GM19455 (cell line): ENCODE data around the gene CBX7.
A peak's percentile ranks its signal among the peaks of the same experiment; 100 is the strongest.
"Not testable (repeated sequence)": the region's sequence is repeated elsewhere in the genome, so short reads cannot be mapped to it uniquely, and the experiment has no call there.

Source experiments
- ATAC-seq: cut with Tn5 transposase; IDR thresholded peaks from one replicate; pipeline ENCODE4 v1.9.1; 2021; ENCODE audit not compliant: unreplicated experiment

The CBX7 gene

GRCh38 chr22:39174498-39175352 is 22.2 kb upstream of the CBX7 start:
- ATAC-seq: no peak

- no peak for ATAC-seq
Observed at GRCh38 chr22:39173787-39174497, 21.5 kb upstream of the CBX7 start.

- ATAC-seq: no peak
Observed at GRCh38 chr22:39173050-39173706, 20.7 kb upstream of the CBX7 start.

DNA sequence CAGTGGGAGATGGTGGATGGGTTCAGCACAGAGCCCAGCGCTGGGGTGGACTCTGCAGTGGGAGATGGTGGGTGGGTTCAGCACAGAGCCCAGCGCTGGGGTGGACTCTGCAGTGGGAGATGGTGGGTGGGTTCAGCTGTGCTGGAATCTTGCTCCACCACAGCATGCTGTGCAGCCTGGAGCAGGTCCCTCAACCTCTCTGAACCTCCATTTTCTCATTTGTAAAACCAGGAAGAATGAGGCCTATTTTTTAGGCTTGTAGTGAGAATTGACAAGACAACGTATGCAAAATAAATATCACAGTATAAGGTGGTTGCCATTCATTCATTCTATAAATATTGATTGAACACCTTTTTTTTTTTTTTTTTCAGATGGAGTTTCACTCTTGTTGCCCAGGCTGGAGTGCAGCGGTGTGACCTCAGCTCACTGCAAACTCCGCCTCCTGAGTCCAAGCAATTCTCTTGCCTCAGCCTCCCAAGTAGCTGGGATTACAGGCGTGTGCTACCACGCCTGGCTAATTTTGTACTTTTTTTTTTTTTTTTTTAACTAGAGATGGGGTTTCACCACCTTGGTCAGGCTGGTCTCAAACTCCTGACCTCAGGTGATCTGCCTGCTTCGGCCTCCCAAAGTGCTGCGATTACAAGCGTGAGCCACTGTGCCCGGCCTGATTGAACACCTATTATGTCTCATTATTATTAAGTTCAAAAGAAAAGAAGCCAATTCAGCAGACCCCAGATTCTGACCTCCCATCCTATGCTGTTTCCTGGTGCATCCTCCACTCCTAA is 20.0 kb upstream of the CBX7 start:
- not testable (repeated sequence) for ATAC-seq

- ATAC-seq: no peak
Observed at GRCh38 chr22:39171623-39172264, 19.3 kb upstream of the CBX7 start.

DNA sequence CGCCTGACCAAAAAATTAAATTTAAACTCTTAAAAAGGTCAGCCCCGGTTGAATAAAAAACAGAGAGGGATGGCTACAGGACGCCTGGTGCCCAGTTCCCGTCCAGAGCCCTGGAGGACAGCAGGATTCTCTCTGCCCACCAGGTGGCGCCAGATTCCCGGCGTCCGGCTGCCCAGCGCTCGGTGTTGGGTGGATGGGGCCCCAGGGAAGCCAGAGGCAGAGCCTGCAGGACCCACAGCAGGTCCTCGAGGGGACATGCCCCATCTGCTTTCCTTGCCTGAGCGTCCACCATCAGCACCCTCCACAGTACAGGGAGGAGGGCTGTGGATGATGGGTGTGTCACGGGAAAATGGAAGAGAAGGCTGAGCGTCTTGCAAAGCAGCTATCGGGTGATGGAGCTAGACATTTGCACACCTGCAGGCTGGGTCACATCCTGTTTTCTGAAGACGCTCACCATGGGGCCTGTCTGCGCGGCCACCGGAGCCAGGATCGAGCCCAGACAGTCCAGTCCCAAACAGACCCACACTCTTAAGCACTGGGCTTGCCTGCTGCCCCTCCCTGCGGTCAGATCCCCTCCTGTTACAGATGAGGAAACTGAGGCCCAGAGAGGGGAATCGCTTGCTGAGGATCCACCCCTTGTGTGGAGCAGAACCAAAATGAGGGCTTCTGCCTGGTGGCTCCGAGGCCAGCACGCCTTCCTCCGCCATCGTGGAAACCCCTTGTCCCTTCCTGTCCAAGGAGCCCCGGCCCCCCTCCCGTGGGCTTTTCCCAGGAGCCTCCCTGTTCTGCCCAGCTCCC is 18.5 kb upstream of the CBX7 start:
- no peak for ATAC-seq

GRCh38 chr22:39169797-39170466 is 17.5 kb upstream of the CBX7 start:
- no peak for ATAC-seq

GRCh38 chr22:39166547-39166946 is 14.1 kb upstream of the CBX7 start:
- no peak for ATAC-seq

GRCh38 chr22:39156093-39156492 is 3.6 kb upstream of the CBX7 start:
- not testable (repeated sequence) for ATAC-seq

DNA sequence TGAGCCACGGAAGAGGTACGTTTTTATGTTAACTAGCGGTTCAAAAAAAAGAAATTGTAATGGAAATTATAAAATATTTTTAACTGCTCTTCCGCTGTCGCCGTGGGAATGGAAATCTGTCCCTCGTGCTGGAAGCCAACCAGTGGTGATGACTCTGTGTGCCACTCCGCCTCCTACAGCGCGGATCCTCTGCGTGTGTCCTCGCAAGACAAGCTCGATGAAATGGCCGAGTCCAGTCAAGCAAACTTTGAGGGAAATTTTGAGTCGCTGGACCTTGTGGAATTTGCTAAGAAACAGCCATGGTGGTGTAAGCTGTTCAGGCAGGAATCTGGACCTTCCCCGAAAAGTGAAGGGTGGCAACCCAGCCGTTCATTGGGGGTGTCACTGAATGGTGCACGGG is 2.9 kb upstream of the CBX7 start:
- no peak for ATAC-seq

GRCh38 chr22:39153220-39153717 is 789 bp upstream of the CBX7 start:
- peak; percentile 11 for ATAC-seq

GRCh38 chr22:39152024-39152510 is 413 bp downstream of the CBX7 start:
- ATAC-seq: no peak

- ATAC-seq: no peak
Observed at GRCh38 chr22:39151329-39151975, 1.0 kb downstream of the CBX7 start.

- ATAC-seq: no peak
Observed at GRCh38 chr22:39150848-39151215, 1.6 kb downstream of the CBX7 start.

GRCh38 chr22:39149915-39150847 is 2.3 kb downstream of the CBX7 start:
- no peak for ATAC-seq

DNA sequence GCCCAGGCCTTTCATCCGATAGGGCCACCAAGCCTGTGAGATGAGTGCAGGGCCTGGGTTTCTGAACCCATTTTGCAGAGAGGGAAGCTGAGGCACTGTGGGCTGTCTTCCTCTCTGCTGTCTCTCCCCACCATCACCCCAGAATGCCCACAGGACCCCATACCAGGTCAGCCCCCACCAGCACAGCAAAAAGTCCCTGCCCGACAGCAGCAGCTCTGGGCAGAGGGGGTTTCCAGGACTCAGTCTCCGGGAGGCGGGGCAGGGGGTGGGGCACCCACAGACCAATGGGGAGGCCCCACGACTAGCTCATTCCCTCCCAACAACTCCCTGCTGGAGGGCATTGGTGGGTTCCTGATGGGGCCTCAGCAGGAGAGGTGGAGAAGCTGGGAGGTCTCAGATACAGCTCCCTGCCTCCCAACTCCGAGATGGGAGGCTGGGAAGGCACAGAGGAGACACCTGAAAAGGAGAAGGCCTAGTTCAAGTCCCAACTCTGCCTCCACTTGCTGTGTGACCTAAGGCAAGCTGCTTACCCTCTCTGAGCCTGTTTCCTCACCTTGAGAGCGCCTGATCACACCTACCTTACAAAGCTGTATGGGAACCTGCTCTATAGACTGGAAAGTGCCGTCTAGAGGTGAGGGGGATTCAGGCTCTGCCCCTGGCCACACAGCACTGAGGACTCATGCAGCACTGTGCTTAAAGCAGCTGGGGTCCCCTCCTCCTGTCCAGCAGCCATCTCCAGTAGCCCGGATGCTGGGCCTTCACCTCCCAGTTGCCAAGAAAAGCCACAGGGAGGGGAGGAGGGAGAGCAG is 3.5 kb downstream of the CBX7 start:
- no peak for ATAC-seq
